PC-3 (cell line): ENCODE data around the gene SDF2L1.

Source experiments
- CTCF ChIP-seq: fragments of 300-600 bp; sonication (generic); conservative IDR thresholded peaks from 2 replicates; pipeline ENCODE4 v1.5.1; 2017; ENCODE audit warnings: antibody characterized with exemption, low read depth, mild to moderate bottlenecking, low read length
- EZH2 ChIP-seq: fragments of 300-600 bp; sonication (generic); IDR thresholded peaks from one replicate; pipeline ENCODE4 v1.6.1; 2017; ENCODE audit warnings: antibody characterized with exemption, mild to moderate bottlenecking, low read length; ENCODE audit not compliant: unreplicated experiment

GRCh38 chr22:21646608-21647590, 4.8 kb downstream of the SDF2L1 start:
- TF ChIP-seq CTCF = peak; percentile 80
- no peak for TF ChIP-seq EZH2
